Stimulated activated CD4-positive, alpha-beta T cell treated with anti-CD3 and anti-CD28 coated beads, Interleukin-15, amount 100 ng/mL, for 48 hours (primary cell): ENCODE measurements around the gene PEX13.

Experiments
- DNase-seq, 2 donors: peaks; one replicate each; pipeline ENCODE4 v3.0.0-alpha.2; 2020; ENCODE audit warnings: low read depth in 2 of 2

PEX13 gene

GRCh38 chr2:61074100-61074499, 56.6 kb downstream of the PEX13 start:
- DNase-seq, result no peak

- DNase-seq, result no peak
These were observed 68.4 kb downstream of the PEX13 start for GRCh38 chr2:61085883-61086282.

GRCh38 chr2:61089797-61090196, 72.3 kb downstream of the PEX13 start:
- DNase-seq, result no peak

- no peak for DNase-seq
These were observed 72.9 kb downstream of the PEX13 start for GRCh38 chr2:61090386-61090921.

- DNase-seq, result no peak
These were observed 74.0 kb downstream of the PEX13 start for GRCh38 chr2:61091485-61091884.

GRCh38 chr2:61096438-61096837, 78.9 kb downstream of the PEX13 start:
- DNase-seq, result no peak

- DNase-seq, result no peak
These were observed 83.3 kb downstream of the PEX13 start for GRCh38 chr2:61100801-61101200.
